Adrenal gland (tissue), 5 donors: ENCODE results near the gene DCHS1.

ENCODE experiments used
- POLR2A ChIP-seq, 2 donors: fragments of 450-650 bp; IDR thresholded peaks; one replicate each; pipeline ENCODE4 v1.6.1; 2017; ENCODE audit warnings: antibody characterized with exemption in 2 of 2, mild to moderate bottlenecking in 2 of 2, moderate library complexity in 1 of 2
- TF ChIP-seq, protein P1 (sequence below), 6 experiments: fragments of 450-650 bp in 4 of 6; fragments of 200-600 bp in 2 of 6; sonication (generic) in 1 of 6; IDR thresholded peaks; 1 replicate in 5 of 6; 2 replicates in 1 of 6; pipeline versions ENCODE4 v1.5.1 to v1.8.0; 2016 to 2021; ENCODE audit warnings: antibody characterized with exemption in 6 of 6, mild to moderate bottlenecking in 2 of 6, moderate library complexity in 1 of 6
- donor health status: DM: no; HTN: no; CAD: no.

DNA sequence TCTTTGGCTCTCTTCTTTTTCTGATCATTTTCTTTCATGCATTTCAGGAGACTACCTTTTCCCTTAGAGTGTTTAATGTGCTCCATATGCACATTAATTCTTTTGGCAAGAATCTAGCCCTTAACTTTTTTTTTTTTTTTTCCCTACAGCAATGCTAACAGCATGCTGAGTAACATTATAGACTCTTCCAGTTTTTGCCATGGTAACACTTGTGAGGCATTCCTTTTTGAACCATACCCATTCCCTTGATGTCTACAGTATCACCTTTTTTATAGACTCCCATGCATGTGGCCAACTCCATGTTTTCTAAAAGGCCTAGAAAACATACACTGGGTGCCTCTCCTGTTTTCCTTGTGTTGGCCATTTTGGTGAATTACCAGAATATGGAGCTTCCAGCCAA, 30.4 kb upstream of the DCHS1 start:
- TF ChIP-seq, protein P1, sequence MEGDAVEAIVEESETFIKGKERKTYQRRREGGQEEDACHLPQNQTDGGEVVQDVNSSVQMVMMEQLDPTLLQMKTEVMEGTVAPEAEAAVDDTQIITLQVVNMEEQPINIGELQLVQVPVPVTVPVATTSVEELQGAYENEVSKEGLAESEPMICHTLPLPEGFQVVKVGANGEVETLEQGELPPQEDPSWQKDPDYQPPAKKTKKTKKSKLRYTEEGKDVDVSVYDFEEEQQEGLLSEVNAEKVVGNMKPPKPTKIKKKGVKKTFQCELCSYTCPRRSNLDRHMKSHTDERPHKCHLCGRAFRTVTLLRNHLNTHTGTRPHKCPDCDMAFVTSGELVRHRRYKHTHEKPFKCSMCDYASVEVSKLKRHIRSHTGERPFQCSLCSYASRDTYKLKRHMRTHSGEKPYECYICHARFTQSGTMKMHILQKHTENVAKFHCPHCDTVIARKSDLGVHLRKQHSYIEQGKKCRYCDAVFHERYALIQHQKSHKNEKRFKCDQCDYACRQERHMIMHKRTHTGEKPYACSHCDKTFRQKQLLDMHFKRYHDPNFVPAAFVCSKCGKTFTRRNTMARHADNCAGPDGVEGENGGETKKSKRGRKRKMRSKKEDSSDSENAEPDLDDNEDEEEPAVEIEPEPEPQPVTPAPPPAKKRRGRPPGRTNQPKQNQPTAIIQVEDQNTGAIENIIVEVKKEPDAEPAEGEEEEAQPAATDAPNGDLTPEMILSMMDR (IDR thresholded peaks at IDR 0.05), result no peak
- TF ChIP-seq POLR2A (IDR thresholded peaks at IDR 0.05), result no peak
